Measurements from ENCODE around the gene RNF187. TPM values are rescaled to one million over a fixed set of nuclear protein-coding genes. Genes with fewer than 3 reads are reported as not detected.
A peak's percentile ranks its signal among the peaks of the same experiment; 100 is the strongest.

RNF187 gene
- total and polyA plus RNA-seq, 10 of the 15 experiments (the other 5 are each of a cell fraction or from before 2014, with no cell fraction given) = 2.6 to 116 (median 29.5) TPM

GRCh38 chr1:228445490-228445842 lies 41.7 kb upstream of the RNF187 start:
- H3K27me3 ChIP-seq (replicated peaks in 1 of 2; ENCODE audit: control insufficient read depth in 2 of 2, insufficient read depth in 2 of 2, low read length in 1 of 2) = peaks cover 2 to 8% of the 10 kb centered on the region in 2 experiments
- H3K9me3 ChIP-seq (replicated peaks; ENCODE audit: control insufficient read depth, insufficient read depth, low read length) = no peaks in the 10 kb centered on the region
- peak overlapping the region; percentile 51 for H2AFZ ChIP-seq (ENCODE audit: control insufficient read depth, low read depth, low read length)
- intact Hi-C loops (cut with micrococcal nuclease; ENCODE audit: unreplicated experiment) (no loop called here), in situ Hi-C loops (cut with MboI) (no loop called here)
- CTCF ChIA-PET = no interaction called here
- H3K4me3 ChIP-seq = peak overlapping the region; percentile 47; the same call in 1 of the 2 replicates
- DNase-seq (ENCODE audit: low read depth, low spot score) (no peak), FAIRE-seq (no peak), ATAC-seq (no peak; the same call in 2 of the 3 replicates)
- H3K36me3 ChIP-seq (ENCODE audit: control insufficient read depth in 2 of 2, insufficient read depth in 2 of 2, low read length in 1 of 2) = no peaks in the 10 kb centered on the region
- H4K20me1 ChIP-seq (ENCODE audit: control insufficient read depth, insufficient read depth) = no peaks in the 10 kb centered on the region
- H3K4me1 ChIP-seq (ENCODE audit: control insufficient read depth, insufficient read depth, low read length) = no peaks in the 10 kb centered on the region; the same call in 1 of the 2 replicates
- no peak overlapping the region; the same call in 1 of the 2 replicates for H3K9ac ChIP-seq (ENCODE audit: control insufficient read depth, insufficient read depth, low read length)
- RAD21 ChIA-PET (ENCODE audit: unreplicated experiment) = no interaction called here
- H3K79me2 ChIP-seq (ENCODE audit: control insufficient read depth, insufficient read depth, low read length) = no peaks in the 10 kb centered on the region
- TF ChIP-seq, protein P1, sequence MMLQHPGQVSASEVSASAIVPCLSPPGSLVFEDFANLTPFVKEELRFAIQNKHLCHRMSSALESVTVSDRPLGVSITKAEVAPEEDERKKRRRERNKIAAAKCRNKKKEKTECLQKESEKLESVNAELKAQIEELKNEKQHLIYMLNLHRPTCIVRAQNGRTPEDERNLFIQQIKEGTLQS (IDR thresholded peaks at IDR 0.05; ENCODE audit: borderline replicate concordance, extremely low read depth, low read depth, low read length) = no peak
- TF ChIP-seq ZBTB40 (IDR thresholded peaks at IDR 0.05; ENCODE audit: borderline replicate concordance) = peak; percentile 62
- SMC1A ChIA-PET (ENCODE audit: uncharacterized antibody, unreplicated experiment) = no interaction called here
- H3K4me2 ChIP-seq (ENCODE audit: control insufficient read depth, insufficient read depth) = peak overlapping the region; percentile 60
- POLR2A ChIA-PET = no interaction called here
- WGBS (ENCODE audit: insufficient coverage, insufficient replicate concordance, low lambda C conversion rate, missing lambda C conversion rate) = 13% methylated on average over 16 of the region's 16 CpGs
- BruUV-seq (replicated peaks) = no TSS peak
- no peak overlapping the region for H3K27ac ChIP-seq (ENCODE audit: control insufficient read depth, insufficient read depth)
